Common myeloid progenitor, CD34-positive (primary cell): ENCODE measurements around the gene LBR.

Experiments used
- CTCF ChIA-PET: fragments of 350-600 bp; sonication (Branson Sonifier 250); formaldehyde crosslinking; loops from one replicate; lab custom pipeline; 2021; ENCODE audit warnings: antibody characterized with exemption; lab: Charles Lee
- POLR2A ChIA-PET: fragments of 350-600 bp; sonication (Branson Sonifier 250); formaldehyde crosslinking; loops from one replicate; lab custom pipeline; 2021; ENCODE audit warnings: antibody characterized with exemption; lab: Charles Lee
- DNase-seq, 3 donors: peaks; one replicate each; pipeline versions ENCODE4 v3.0.0 to v3.0.0-alpha.2; 2013
- H3K27ac ChIP-seq, 2 experiments: 1 replicate in 1 of 2; 2 replicates in 1 of 2; pipeline ENCODE4 v1.7.0; 2013; ENCODE audit warnings: inconsistent platforms in 2 of 2, low read length in 2 of 2, mild to moderate bottlenecking in 2 of 2, low read depth in 1 of 2, moderate library complexity in 1 of 2; ENCODE audit not compliant: severe bottlenecking in 2 of 2, insufficient read depth in 1 of 2, poor library complexity in 1 of 2
- H3K27me3 ChIP-seq, 5 experiments: replicated peaks in 2 of 5; 1 replicate in 3 of 5; 2 replicates in 2 of 5; pipeline versions ENCODE4 v1.6.1 to v1.7.0; 2013; ENCODE audit warnings: low read length in 4 of 5, mild to moderate bottlenecking in 2 of 5, moderate library complexity in 2 of 5, inconsistent platforms in 1 of 5; ENCODE audit not compliant: insufficient read depth in 5 of 5, control insufficient read depth in 4 of 5
- H3K36me3 ChIP-seq, 4 experiments: 1 replicate in 2 of 4; 2 replicates in 2 of 4; pipeline versions ENCODE4 v1.6.1 to v1.7.0; 2013; ENCODE audit warnings: low read length in 3 of 4, control low read depth in 1 of 4, mild to moderate bottlenecking in 1 of 4; ENCODE audit not compliant: control insufficient read depth in 4 of 4, insufficient read depth in 4 of 4
- H3K4me1 ChIP-seq, 4 experiments: 1 replicate in 3 of 4; 2 replicates in 1 of 4; pipeline versions ENCODE4 v1.6.1 to v1.7.1; 2013; ENCODE audit warnings: low read length in 3 of 4, mild to moderate bottlenecking in 3 of 4, control low read depth in 1 of 4, inconsistent platforms in 1 of 4, moderate library complexity in 1 of 4; ENCODE audit not compliant: control insufficient read depth in 4 of 4, insufficient read depth in 4 of 4; ENCODE audit errors: control extremely low read depth in 1 of 4
- H3K4me3 ChIP-seq, 7 experiments: 1 replicate in 4 of 7; 2 replicates in 3 of 7; pipeline versions ENCODE4 v1.5.1 to v1.7.0; 2013; ENCODE audit warnings: mild to moderate bottlenecking in 7 of 7, low read length in 6 of 7, moderate library complexity in 6 of 7, inconsistent platforms in 2 of 7, low read depth in 2 of 7, control low read depth in 1 of 7; ENCODE audit not compliant: insufficient read depth in 4 of 7, control insufficient read depth in 1 of 7; ENCODE audit errors: extremely low read depth in 1 of 7
- H3K9me3 ChIP-seq, 5 experiments: 1 replicate in 4 of 5; 2 replicates in 1 of 5; pipeline versions ENCODE4 v1.6.1 to v1.7.1; 2013; ENCODE audit warnings: low read length in 4 of 5, mild to moderate bottlenecking in 2 of 5, inconsistent platforms in 1 of 5, low read depth in 1 of 5, moderate library complexity in 1 of 5; ENCODE audit not compliant: control insufficient read depth in 4 of 5, insufficient read depth in 2 of 5; ENCODE audit errors: control extremely low read depth in 1 of 5
- WGBS: methylation state at CpG from one replicate; pipeline ENCODE4 v1.1.5; 2013; ENCODE audit not compliant: insufficient coverage; 5-methylcytosine and 5-hydroxymethylcytosine counted together

LBR gene

DNA sequence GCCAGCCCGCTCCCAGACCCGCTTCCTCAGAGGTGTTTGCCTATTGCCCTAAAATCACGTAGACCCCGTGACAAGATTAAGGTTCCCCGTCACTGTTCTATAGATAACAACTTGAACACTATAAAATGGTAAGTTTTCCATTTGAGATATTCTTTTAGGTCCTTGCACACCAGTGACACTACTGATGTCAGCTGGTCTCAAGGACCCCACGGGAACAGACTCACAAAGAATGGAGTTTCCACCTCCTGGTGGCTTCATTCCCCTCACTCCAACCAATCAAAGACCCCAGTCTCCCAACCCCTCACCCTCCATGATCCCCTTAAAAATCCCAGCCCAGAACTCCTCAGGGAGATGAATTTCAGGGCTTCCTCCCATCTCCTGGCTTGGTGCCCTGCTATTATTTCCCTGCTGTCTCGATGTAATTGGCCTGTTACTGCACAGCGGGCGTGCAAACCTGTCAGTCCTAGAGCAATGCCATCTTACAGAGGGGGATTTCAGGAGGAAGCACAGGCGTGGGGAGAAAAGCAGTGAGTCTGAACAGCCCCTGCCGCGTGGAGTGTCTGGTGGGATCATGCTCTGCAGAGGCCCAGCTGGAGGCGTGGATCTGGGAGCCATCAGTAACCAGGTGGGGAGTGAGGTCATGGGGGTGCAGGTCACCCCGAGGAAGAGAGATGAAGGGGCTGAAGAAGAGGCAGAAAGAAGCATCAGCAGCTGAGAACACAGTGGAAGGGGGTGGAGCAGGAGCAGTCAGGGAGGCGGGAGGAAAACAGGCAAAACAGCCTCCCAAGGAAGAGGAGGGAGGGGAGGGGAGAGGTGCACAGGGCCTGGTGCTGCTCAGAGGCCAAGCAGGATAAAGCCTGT, 35.1 kb upstream of the LBR start:
- no peak overlapping the region for H3K27ac ChIP-seq
- H3K36me3 ChIP-seq = no peaks in the 10 kb centered on the region
- no peaks in the 10 kb centered on the region for H3K27me3 ChIP-seq
- WGBS = 93% methylated on average over 11 of the region's 15 CpGs
- H3K9me3 ChIP-seq = no peaks in the 10 kb centered on the region
- CTCF ChIA-PET = interaction anchor here (0.9 to 1.3 kb wide), 2 partner anchors 18 to 31 kb away, joined by 3 to 4 read pairs; no protein-coding TSS in a partner anchor
- H3K4me1 ChIP-seq = peaks cover 0 to 38% (median 15%) of the 10 kb centered on the region in 4 experiments
- no peak for DNase-seq
- H3K4me3 ChIP-seq = no peak overlapping the region
- POLR2A ChIA-PET = no interaction called here

- H3K4me3 ChIP-seq = no peak overlapping the region
- H3K4me1 ChIP-seq = peaks cover 0 to 32% (median 9%) of the 10 kb centered on the region in 4 experiments
- H3K27me3 ChIP-seq = no peaks in the 10 kb centered on the region
- ChIA-PET CTCF (interaction anchor here (0.9 to 2.5 kb wide), 3 partner anchors 13 to 30 kb away, joined by 3 to 9 read pairs (median 4); no protein-coding TSS in a partner anchor), POLR2A (no interaction called here)
- H3K36me3 ChIP-seq = no peaks in the 10 kb centered on the region
- no peaks in the 10 kb centered on the region for H3K9me3 ChIP-seq
- 100% methylated on average over 5 of the region's 5 CpGs for WGBS
- H3K27ac ChIP-seq = no peak overlapping the region
- no peak for DNase-seq
These were observed 34.5 kb upstream of the LBR start for GRCh38 chr1:225462429-225462713.

DNA sequence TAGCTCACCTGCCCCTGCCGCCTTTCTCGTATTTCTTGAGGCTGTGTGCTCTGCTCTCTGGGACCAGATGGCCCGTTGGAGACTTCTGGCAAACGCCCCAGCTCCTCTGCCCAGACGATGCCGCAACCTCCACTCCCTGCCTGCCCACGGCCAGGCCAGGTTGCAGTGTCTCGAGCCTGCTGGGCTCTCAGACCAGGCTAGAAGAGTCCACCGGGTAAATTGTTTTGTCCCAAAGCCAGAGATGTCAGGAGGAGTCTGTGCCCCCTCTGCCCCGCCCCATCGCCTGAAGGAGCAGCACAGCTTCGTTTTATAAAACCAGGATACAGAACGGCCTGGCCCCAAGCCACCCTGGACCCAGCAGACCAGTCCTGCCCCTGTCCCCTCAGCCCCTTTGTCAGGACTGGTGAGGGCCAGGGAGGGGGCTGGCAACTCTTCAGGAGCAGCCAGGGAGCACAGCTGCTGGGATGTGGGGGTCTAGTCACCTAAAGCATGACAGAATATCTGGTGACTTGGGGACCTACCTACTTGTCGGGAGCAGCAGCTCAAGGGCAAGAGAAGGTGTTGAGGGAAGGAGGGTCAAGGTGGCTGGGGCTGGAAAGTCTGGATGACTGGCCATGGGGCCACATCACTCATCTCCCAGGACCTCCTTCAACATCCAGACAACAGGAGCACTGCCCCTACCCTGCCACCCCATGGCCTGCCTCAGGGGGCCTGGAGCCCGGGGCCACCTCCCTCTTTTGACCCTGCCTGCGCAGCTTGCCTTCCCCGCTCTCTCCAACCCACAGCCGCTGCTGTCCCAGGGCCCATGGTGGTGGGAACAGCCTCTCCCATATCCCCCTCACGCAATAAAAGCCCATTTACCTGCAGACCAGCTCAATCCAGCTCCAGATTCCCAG, 33.9 kb upstream of the LBR start:
- ChIA-PET POLR2A (interaction anchor here (0.6 kb wide), 1 partner anchor 526 kb away, joined by 3 read pairs; no protein-coding TSS in a partner anchor), CTCF (interaction anchor here (0.9 to 2.5 kb wide), 8 partner anchors 9 to 29 kb away, joined by 3 to 9 read pairs (median 4); no protein-coding TSS in a partner anchor)
- Histone ChIP-seq H3K27me3 (no peaks in the 10 kb centered on the region), H3K4me3 (no peak overlapping the region), H3K27ac (no peak overlapping the region), H3K4me1 (peaks cover 0 to 26% (median 3%) of the 10 kb centered on the region in 4 experiments), H3K36me3 (no peaks in the 10 kb centered on the region), H3K9me3 (no peaks in the 10 kb centered on the region)
- WGBS = 95% methylated on average over 15 of the region's 19 CpGs
- DNase-seq = no peak

GRCh38 chr1:225460737-225461532, 33.1 kb upstream of the LBR start:
- WGBS = 100% methylated on average over 3 of the region's 8 CpGs
- DNase-seq = no peak
- Histone ChIP-seq H3K36me3 (no peaks in the 10 kb centered on the region), H3K4me3 (no peak overlapping the region), H3K9me3 (no peaks in the 10 kb centered on the region), H3K27ac (no peak overlapping the region), H3K4me1 (peaks cover 0 to 21% (median under 1%) of the 10 kb centered on the region in 4 experiments), H3K27me3 (no peaks in the 10 kb centered on the region)
- ChIA-PET CTCF (interaction anchor here (1.0 to 2.5 kb wide), 9 partner anchors 10 to 27 kb away, joined by 4 to 9 read pairs (median 5); no protein-coding TSS in a partner anchor), POLR2A (interaction anchor here (0.6 kb wide), 1 partner anchor 527 kb away, joined by 3 read pairs; no protein-coding TSS in a partner anchor)

DNA sequence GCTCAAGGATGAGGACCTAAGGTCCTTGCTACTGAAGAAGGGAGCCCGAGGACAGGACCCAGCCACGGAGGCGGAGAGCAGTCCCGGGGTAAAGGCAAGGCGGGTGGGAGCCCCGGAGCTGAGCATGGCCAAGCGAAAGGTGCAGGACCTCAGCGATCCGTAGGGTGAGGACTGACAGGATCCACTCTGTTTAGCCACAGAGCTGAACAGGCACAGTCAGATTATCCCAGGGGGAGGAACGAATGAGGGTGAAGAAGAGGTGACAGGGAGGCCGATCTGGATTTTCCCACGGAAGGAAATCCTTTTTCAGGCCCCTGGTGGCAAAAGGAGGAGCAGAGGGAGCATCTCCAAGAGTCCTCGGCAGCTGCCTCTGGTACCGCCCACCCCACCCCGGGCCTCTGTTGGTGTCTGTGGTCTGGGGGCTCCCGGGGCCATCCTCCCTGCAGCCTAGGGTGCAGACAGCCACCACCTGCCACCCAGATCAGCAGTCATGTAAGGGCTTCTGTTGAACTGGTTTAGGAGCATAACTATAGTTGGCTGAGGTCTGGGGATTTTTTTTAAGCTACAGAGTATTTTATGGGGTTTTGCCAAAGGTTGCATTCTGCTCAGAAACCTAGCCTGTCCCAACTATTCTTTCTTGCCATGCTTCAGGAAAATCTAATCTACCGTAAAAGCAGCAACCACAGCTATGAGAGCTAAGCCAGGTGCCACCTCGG, 32.3 kb upstream of the LBR start:
- CTCF ChIA-PET = interaction anchor here (1.0 to 2.5 kb wide), 8 partner anchors 9 to 26 kb away, joined by 4 to 9 read pairs (median 5); no protein-coding TSS in a partner anchor

DNA sequence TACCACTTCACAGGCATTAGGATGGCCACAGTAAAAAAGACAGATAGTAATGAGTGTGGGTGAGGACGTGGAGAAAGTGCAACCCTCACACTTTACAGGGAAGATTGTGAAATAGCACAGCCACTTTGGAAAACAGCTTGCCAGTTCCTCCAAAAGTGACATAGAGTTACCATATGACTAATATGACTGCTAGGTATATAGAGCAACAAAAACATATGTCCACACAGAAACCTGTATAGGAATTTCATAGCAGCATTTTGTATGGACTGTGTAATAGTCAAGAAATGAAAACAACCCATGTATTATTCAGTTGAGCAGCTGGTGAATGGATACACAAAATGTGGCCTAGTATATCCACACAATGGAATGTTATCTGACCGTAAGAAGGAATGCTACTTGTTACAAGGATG, 30.4 kb upstream of the LBR start:
- H3K4me3 ChIP-seq = no peak overlapping the region
- H3K9me3 ChIP-seq = no peaks in the 10 kb centered on the region
- ChIA-PET POLR2A (no interaction called here), CTCF (interaction anchor here (1.0 kb wide), 1 partner anchor 10 kb away, joined by 4 read pairs; no protein-coding TSS in a partner anchor)
- no peak for DNase-seq
- H3K27ac ChIP-seq = no peak overlapping the region
- peaks cover 0 to 7% (median 0%) of the 10 kb centered on the region in 4 experiments for H3K4me1 ChIP-seq
- no peaks in the 10 kb centered on the region for H3K36me3 ChIP-seq
- no peaks in the 10 kb centered on the region for H3K27me3 ChIP-seq
- WGBS = 100% methylated on average over 1 of the region's 2 CpGs

More for the DNA sequence above, 32.3 kb upstream of the LBR start:
- no peaks in the 10 kb centered on the region for H3K36me3 ChIP-seq
- no peak for DNase-seq
- peaks cover 0 to 13% (median under 1%) of the 10 kb centered on the region in 4 experiments for H3K4me1 ChIP-seq
- no peaks in the 10 kb centered on the region for H3K9me3 ChIP-seq
- WGBS = 92% methylated on average over 16 of the region's 18 CpGs
- H3K4me3 ChIP-seq = no peak overlapping the region
- H3K27ac ChIP-seq = no peak overlapping the region
- H3K27me3 ChIP-seq = no peaks in the 10 kb centered on the region
- POLR2A ChIA-PET = no interaction called here
